HepG2 (cell line): Measurements from ENCODE around the gene CHIC2. TPM values are rescaled to one million over a fixed set of nuclear protein-coding genes. Genes with fewer than 3 reads are reported as not detected.

Experiments used
- ATAC-seq: fragments of 200-7000 bp; cut with Tn5 transposase; 3 replicates; pipeline ENCODE4 v1.9.1; 2020; ENCODE audit warnings: mild to moderate bottlenecking, moderate library complexity
- BruUV-seq: library from RNA; stranded (reverse); fragments of 400-500 nt; replicated peaks from 2 replicates; lab custom pipeline; 2021; lab: Mats Ljungman, UMichigan
- CTCF ChIA-PET: fragments of 300-600 bp; formaldehyde crosslinking; extraction: SDS; loops from one replicate; lab custom pipeline; 2021; ENCODE audit warnings: low total read pairs, inconsistent platforms, low intra/inter-chr PET ratio; lab: Yijun Ruan, JAX
- POLR2A ChIA-PET: fragments of 350-600 bp; sonication (Branson Sonifier 250); formaldehyde crosslinking; loops from one replicate; lab custom pipeline; 2020; ENCODE audit warnings: antibody characterized with exemption, inconsistent platforms; lab: Yijun Ruan, JAX
- DNase-seq: peaks from one replicate; pipeline ENCODE4 v3.0.0-alpha.2; 2015; ENCODE audit warnings: low spot score
- FAIRE-seq: peaks from 3 replicates; lab custom pipeline; 2011; peaks lifted over from hg19 to GRCh38; lab: Jason Lieb, UNC
- H2AFZ ChIP-seq: one replicate; pipeline ENCODE4 v1.6.1; 2011; ENCODE audit warnings: low read length, inconsistent platforms
- H3K27ac ChIP-seq: fragments of 300-600 bp; 3 replicates; pipeline ENCODE4 v1.8.0; 2011; ENCODE audit warnings: mixed run types, mild to moderate bottlenecking, mixed read lengths, low read length, inconsistent platforms; ENCODE audit not compliant: insufficient read depth; ENCODE audit errors: extremely low read length
- H3K27me3 ChIP-seq, 2 experiments: fragments of 200-600 bp in 1 of 2; 2 replicates in 1 of 2; 3 replicates in 1 of 2; pipeline versions ENCODE4 v1.6.0 to v1.8.0; 2011; ENCODE audit warnings: low read length in 2 of 2, mild to moderate bottlenecking in 2 of 2, moderate library complexity in 2 of 2, inconsistent platforms in 1 of 2; ENCODE audit not compliant: insufficient read depth in 2 of 2, control insufficient read depth in 1 of 2
- H3K36me3 ChIP-seq, 2 experiments: fragments of 200-600 bp in 1 of 2; replicated peaks in 1 of 2; 2 replicates in 1 of 2; 3 replicates in 1 of 2; pipeline versions ENCODE4 v1.5.1 to v1.8.0; 2011; ENCODE audit warnings: low read length in 2 of 2, inconsistent platforms in 1 of 2; ENCODE audit not compliant: insufficient read depth in 2 of 2, control insufficient read depth in 1 of 2
- H3K4me1 ChIP-seq: 2 replicates; pipeline ENCODE4 v1.5.1; 2012; ENCODE audit warnings: low read length, inconsistent platforms; ENCODE audit not compliant: insufficient read depth
- H3K4me2 ChIP-seq: 2 replicates; pipeline ENCODE4 v1.6.0; 2011; ENCODE audit warnings: low read depth, low read length, inconsistent platforms
- H3K4me3 ChIP-seq, 3 experiments: fragments of 200-600 bp in 1 of 3; sonication (generic), shearing (Covaris generic) in 1 of 3; replicated peaks in 1 of 3; 2 replicates each; pipeline ENCODE4 v1.5.1; 2011 to 2016; ENCODE audit warnings: low read length in 3 of 3, inconsistent platforms in 2 of 3, low read depth in 2 of 3, mild to moderate bottlenecking in 2 of 3, control low read depth in 1 of 3, mixed read lengths in 1 of 3; ENCODE audit not compliant: insufficient read depth in 1 of 3
- H3K79me2 ChIP-seq: one replicate; pipeline ENCODE4 v1.6.1; 2011; ENCODE audit warnings: low read length, inconsistent platforms; ENCODE audit not compliant: insufficient read depth
- H3K9ac ChIP-seq: 2 replicates; pipeline ENCODE4 v1.6.0; 2011; ENCODE audit warnings: mild to moderate bottlenecking, low read depth, low read length, inconsistent platforms; ENCODE audit not compliant: insufficient read depth
- H3K9me3 ChIP-seq: 2 replicates; pipeline ENCODE4 v1.5.1; 2012; ENCODE audit warnings: mild to moderate bottlenecking, low read length
- H4K20me1 ChIP-seq: 2 replicates; pipeline ENCODE4 v1.6.0; 2011; ENCODE audit warnings: inconsistent platforms, mild to moderate bottlenecking, low read length, moderate library complexity; ENCODE audit not compliant: insufficient read depth
- BRCA1 ChIP-seq: sonication (generic); formaldehyde crosslinking; IDR thresholded peaks from 2 replicates; pipeline ENCODE4 v1.4.0; 2020; ENCODE audit warnings: missing genetic modification reagents
- POLR2AphosphoS5 ChIP-seq: IDR thresholded peaks from 2 replicates; pipeline ENCODE4 v1.6.1; 2012; ENCODE audit warnings: low read depth, low read length
- SMARCC2 ChIP-seq: fragments of 450-650 bp; IDR thresholded peaks from 2 replicates; pipeline ENCODE4 v1.6.1; 2017; ENCODE audit warnings: antibody characterized with exemption, mild to moderate bottlenecking
- SP5 ChIP-seq: IDR thresholded peaks from 2 replicates; pipeline ENCODE4 v1.6.1; 2016; ENCODE audit warnings: low read depth, borderline replicate concordance
- STAG1 ChIP-seq: sonication (generic); formaldehyde crosslinking; IDR thresholded peaks from 2 replicates; pipeline ENCODE4 v1.4.0; 2020; ENCODE audit warnings: missing genetic modification reagents
- ZNF205 ChIP-seq: IDR thresholded peaks from 2 replicates; pipeline ENCODE4 v1.6.1; 2018; ENCODE audit warnings: missing biosample characterization, missing genetic modification reagents
- ZNF790 ChIP-seq: sonication (generic); formaldehyde crosslinking; IDR thresholded peaks from 2 replicates; pipeline ENCODE4 v1.8.0; 2022; ENCODE audit warnings: missing genetic modification reagents, mild to moderate bottlenecking, borderline replicate concordance
- WGBS: methylation state at CpG from one replicate; pipeline ENCODE4 v1.1.6; 2017; ENCODE audit warnings: low lambda C conversion rate; 5-methylcytosine and 5-hydroxymethylcytosine counted together
- in situ Hi-C: cut with HindIII; loops from 2 replicates; pipeline ENCODE4 v1.10.0; 2017; ENCODE audit warnings: low pct_unique_long_range_greater_than_20kb; ENCODE audit not compliant: extremely low pct_ligation_motif_present
- intact Hi-C: fragments of 100-400 bp; cut with micrococcal nuclease; formaldehyde crosslinking; loops from one replicate; pipeline ENCODE4 v1.10.0; 2022; ENCODE audit not compliant: unreplicated experiment
- polyA plus RNA-seq, 8 experiments: library from polyadenylated mRNA; depleted of rRNA in 3 of 8; stranded (reverse) in 7 of 8; unstranded in 1 of 8; fragments of >200 nt; fragmentation: Illumina TruSeq in 4 of 8; extraction: Trizol in 4 of 8; gene quantifications; 2 replicates each; pipeline versions ENCODE4 v1.2.1 to v1.2.3, GENCODE V29; 2011 to 2016; ENCODE audit warnings: low read depth in 4 of 8, missing spikeins in 1 of 8, mixed read lengths in 1 of 8; ENCODE audit not compliant: insufficient read depth in 1 of 8
- total RNA-seq, 5 experiments: library from RNA; depleted of rRNA; stranded (reverse); fragments of >200 nt; fragmentation: Illumina TruSeq; extraction: Trizol; gene quantifications; 2 replicates each; pipeline ENCODE4 v1.2.3, GENCODE V29; 2016; ENCODE audit warnings: low read depth in 1 of 5
- TF ChIP-seq, protein P1 (sequence below): sonication (generic); formaldehyde crosslinking; conservative IDR thresholded peaks from 2 replicates; pipeline ENCODE4 v1.8.0; 2022; ENCODE audit warnings: low read depth, missing genetic modification reagents
- TF ChIP-seq, protein P2 (sequence below): sonication (generic); formaldehyde crosslinking; IDR thresholded peaks from 2 replicates; pipeline ENCODE4 v1.9.0; 2021; ENCODE audit warnings: missing genetic modification reagents, borderline replicate concordance
- TF ChIP-seq, protein P3 (sequence below): sonication (generic); formaldehyde crosslinking; IDR thresholded peaks from 2 replicates; pipeline ENCODE4 v1.4.0; 2020; ENCODE audit warnings: low read depth, missing genetic modification reagents

Gene CHIC2
- total and polyA plus RNA-seq, 2 of the 13 experiments (the other 11 are each of a cell fraction or from before 2014, with no cell fraction given): 10.0 to 17.2 TPM

DNA sequence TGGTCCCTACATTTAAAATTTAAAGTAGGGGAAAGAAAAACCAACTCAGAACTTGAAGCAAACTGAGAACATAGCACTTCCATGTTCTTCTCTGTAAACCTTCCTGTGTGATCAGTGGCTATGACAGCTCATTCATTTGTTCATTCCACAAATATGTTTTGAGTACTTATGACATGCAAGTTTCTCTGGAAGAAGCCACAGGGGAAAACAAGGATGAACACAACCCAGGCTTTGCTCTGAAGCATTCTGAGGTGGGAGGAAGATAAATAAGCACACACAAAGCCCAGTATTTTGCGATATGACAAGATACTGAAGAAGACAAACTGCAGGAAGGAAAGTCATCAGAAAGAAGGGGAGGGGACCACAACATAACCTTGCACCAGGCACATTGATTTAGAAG, 96.4 kb downstream of the CHIC2 start:
- no peak overlapping the region for H3K4me2 ChIP-seq
- H3K36me3 ChIP-seq: no peaks in the 10 kb centered on the region
- no TSS peak for BruUV-seq
- H3K9me3 ChIP-seq: no peaks in the 10 kb centered on the region
- H3K4me3 ChIP-seq: no peak overlapping the region
- TF ChIP-seq SMARCC2 (no peak), BRCA1 (CRISPR knock-in tag) (no peak)
- TF ChIP-seq, protein P1, sequence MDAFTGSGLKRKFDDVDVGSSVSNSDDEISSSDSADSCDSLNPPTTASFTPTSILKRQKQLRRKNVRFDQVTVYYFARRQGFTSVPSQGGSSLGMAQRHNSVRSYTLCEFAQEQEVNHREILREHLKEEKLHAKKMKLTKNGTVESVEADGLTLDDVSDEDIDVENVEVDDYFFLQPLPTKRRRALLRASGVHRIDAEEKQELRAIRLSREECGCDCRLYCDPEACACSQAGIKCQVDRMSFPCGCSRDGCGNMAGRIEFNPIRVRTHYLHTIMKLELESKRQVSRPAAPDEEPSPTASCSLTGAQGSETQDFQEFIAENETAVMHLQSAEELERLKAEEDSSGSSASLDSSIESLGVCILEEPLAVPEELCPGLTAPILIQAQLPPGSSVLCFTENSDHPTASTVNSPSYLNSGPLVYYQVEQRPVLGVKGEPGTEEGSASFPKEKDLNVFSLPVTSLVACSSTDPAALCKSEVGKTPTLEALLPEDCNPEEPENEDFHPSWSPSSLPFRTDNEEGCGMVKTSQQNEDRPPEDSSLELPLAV (CRISPR knock-in tag): no peak
- TF ChIP-seq, all 625 proteins: peak for 0
- ChIA-PET CTCF (no interaction called here), POLR2A (no interaction called here)
- H3K4me1 ChIP-seq: no peaks in the 10 kb centered on the region
- no peak for DNase-seq
- no peak overlapping the region for H3K9ac ChIP-seq
- H3K79me2 ChIP-seq: no peaks in the 10 kb centered on the region
- FAIRE-seq: no peak
- ATAC-seq: no peak
- intact Hi-C loops (no loop called here), in situ Hi-C loops (no loop called here)
- 0% methylated on average over 1 of the region's 1 CpG for WGBS
- no peaks in the 10 kb centered on the region for H3K27me3 ChIP-seq
- no peaks in the 10 kb centered on the region for H4K20me1 ChIP-seq
- no peak overlapping the region for H3K27ac ChIP-seq
- H2AFZ ChIP-seq: no peak overlapping the region

GRCh38 chr4:53963781-53964180, 100.6 kb downstream of the CHIC2 start:
- Histone ChIP-seq H3K4me1 (no peaks in the 10 kb centered on the region), H2AFZ (no peak overlapping the region), H3K9ac (no peak overlapping the region), H3K27ac (no peak overlapping the region), H3K27me3 (peaks cover 0 to 3% of the 10 kb centered on the region in 2 experiments; a peak in 2 of 5 replicates), H4K20me1 (no peaks in the 10 kb centered on the region), H3K36me3 (no peaks in the 10 kb centered on the region), H3K79me2 (no peaks in the 10 kb centered on the region), H3K9me3 (no peaks in the 10 kb centered on the region), H3K4me2 (no peak overlapping the region), H3K4me3 (no peak overlapping the region)
- intact Hi-C loops: no loop called here
- DNase-seq (no peak), ATAC-seq (no peak), FAIRE-seq (no peak)
- in situ Hi-C loops: no loop called here
- 8% methylated on average over 3 of the region's 3 CpGs for WGBS
- BruUV-seq: no TSS peak
- ChIA-PET CTCF (no interaction called here), POLR2A (no interaction called here)
- TF ChIP-seq ZNF205 (CRISPR knock-in tag) (no peak), SP5 (no peak), STAG1 (CRISPR knock-in tag) (no peak), ZNF790 (no peak), POLR2AphosphoS5 (no peak)
- TF ChIP-seq, protein P2, sequence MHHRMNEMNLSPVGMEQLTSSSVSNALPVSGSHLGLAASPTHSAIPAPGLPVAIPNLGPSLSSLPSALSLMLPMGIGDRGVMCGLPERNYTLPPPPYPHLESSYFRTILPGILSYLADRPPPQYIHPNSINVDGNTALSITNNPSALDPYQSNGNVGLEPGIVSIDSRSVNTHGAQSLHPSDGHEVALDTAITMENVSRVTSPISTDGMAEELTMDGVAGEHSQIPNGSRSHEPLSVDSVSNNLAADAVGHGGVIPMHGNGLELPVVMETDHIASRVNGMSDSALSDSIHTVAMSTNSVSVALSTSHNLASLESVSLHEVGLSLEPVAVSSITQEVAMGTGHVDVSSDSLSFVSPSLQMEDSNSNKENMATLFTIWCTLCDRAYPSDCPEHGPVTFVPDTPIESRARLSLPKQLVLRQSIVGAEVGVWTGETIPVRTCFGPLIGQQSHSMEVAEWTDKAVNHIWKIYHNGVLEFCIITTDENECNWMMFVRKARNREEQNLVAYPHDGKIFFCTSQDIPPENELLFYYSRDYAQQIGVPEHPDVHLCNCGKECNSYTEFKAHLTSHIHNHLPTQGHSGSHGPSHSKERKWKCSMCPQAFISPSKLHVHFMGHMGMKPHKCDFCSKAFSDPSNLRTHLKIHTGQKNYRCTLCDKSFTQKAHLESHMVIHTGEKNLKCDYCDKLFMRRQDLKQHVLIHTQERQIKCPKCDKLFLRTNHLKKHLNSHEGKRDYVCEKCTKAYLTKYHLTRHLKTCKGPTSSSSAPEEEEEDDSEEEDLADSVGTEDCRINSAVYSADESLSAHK: no peak
- TF ChIP-seq, protein P3, sequence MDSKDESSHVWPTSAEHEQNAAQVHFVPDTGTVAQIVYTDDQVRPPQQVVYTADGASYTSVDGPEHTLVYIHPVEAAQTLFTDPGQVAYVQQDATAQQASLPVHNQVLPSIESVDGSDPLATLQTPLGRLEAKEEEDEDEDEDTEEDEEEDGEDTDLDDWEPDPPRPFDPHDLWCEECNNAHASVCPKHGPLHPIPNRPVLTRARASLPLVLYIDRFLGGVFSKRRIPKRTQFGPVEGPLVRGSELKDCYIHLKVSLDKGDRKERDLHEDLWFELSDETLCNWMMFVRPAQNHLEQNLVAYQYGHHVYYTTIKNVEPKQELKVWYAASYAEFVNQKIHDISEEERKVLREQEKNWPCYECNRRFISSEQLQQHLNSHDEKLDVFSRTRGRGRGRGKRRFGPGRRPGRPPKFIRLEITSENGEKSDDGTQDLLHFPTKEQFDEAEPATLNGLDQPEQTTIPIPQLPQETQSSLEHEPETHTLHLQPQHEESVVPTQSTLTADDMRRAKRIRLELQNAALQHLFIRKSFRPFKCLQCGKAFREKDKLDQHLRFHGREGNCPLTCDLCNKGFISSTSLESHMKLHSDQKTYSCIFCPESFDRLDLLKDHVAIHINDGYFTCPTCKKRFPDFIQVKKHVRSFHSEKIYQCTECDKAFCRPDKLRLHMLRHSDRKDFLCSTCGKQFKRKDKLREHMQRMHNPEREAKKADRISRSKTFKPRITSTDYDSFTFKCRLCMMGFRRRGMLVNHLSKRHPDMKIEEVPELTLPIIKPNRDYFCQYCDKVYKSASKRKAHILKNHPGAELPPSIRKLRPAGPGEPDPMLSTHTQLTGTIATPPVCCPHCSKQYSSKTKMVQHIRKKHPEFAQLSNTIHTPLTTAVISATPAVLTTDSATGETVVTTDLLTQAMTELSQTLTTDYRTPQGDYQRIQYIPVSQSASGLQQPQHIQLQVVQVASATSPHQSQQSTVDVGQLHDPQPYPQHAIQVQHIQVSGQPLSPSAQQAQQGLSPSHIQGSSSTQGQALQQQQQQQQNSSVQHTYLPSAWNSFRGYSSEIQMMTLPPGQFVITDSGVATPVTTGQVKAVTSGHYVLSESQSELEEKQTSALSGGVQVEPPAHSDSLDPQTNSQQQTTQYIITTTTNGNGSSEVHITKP (CRISPR knock-in tag): no peak
